HCT116 (cell line): ENCODE measurements around the gene RPL10. TPM values are rescaled to one million over a fixed set of nuclear protein-coding genes. Genes with fewer than 3 reads are reported as not detected.

Experiments
- ATAC-seq: fragments of 200-7000 bp; cut with Tn5 transposase; 2 replicates; pipeline ENCODE4 v1.9.1; 2020; ENCODE audit warnings: mild to moderate bottlenecking, moderate library complexity
- BruUV-seq: library from RNA; stranded (reverse); fragments of 400-500 nt; replicated peaks from 2 replicates; lab custom pipeline; 2021; lab: Mats Ljungman, UMichigan
- CTCF ChIA-PET: fragments of 300-600 bp; sonication (Branson Sonifier 250); formaldehyde crosslinking; loops from one replicate; lab custom pipeline; 2021; ENCODE audit warnings: antibody characterized with exemption; lab: Charles Lee
- POLR2A ChIA-PET: fragments of 300-600, 350-600 bp; sonication (Branson Sonifier 250); formaldehyde crosslinking; loops from one replicate; lab custom pipeline; 2021; ENCODE audit warnings: antibody characterized with exemption; lab: Charles Lee
- RAD21 ChIA-PET, 2 experiments: fragments of 300-600 bp; sonication (Branson Sonifier 250); formaldehyde crosslinking; loops; one replicate each; lab custom pipeline; 2023; ENCODE audit warnings: low total read pairs in 2 of 2; ENCODE audit not compliant: uncharacterized antibody in 2 of 2, unreplicated experiment in 2 of 2, low non-redundant PET in 1 of 2; lab: Charles Lee
- DNase-seq: peaks from one replicate; pipeline ENCODE4 v3.0.0-alpha.2; 2010; ENCODE audit warnings: low read depth, low spot score
- H2AFZ ChIP-seq: fragments of 200-600 bp; shearing (Covaris generic), sonication (generic); 2 replicates; pipeline ENCODE4 v1.6.1; 2017; ENCODE audit warnings: low read depth, mixed run types, mixed read lengths, antibody characterized with exemption, low read length; ENCODE audit not compliant: poor library complexity, severe bottlenecking
- H3K27ac ChIP-seq: 2 replicates; pipeline ENCODE4 v1.5.1; 2012; ENCODE audit warnings: low read depth, low read length
- H3K27me3 ChIP-seq: fragments of 200-600 bp; sonication (generic); 2 replicates; pipeline ENCODE4 v1.6.1; 2016; ENCODE audit warnings: mixed run types, low read length, mixed read lengths; ENCODE audit not compliant: insufficient read depth
- H3K36me3 ChIP-seq, 2 experiments: fragments of 200-500 bp in 1 of 2; fragments of 200-600 bp in 1 of 2; sonication (Bioruptor generic) in 1 of 2; sonication (generic) in 1 of 2; 2 replicates each; pipeline versions ENCODE4 v1.5.1 to v1.6.1; 2014 to 2016; ENCODE audit warnings: low read length in 2 of 2, inconsistent platforms in 1 of 2, mixed read lengths in 1 of 2, mixed run types in 1 of 2; ENCODE audit not compliant: insufficient read depth in 2 of 2, control insufficient read depth in 1 of 2
- H3K4me1 ChIP-seq, 2 experiments: fragments of 200-600 bp in 1 of 2; sonication (generic) in 1 of 2; 2 replicates each; pipeline versions ENCODE4 v1.5.1 to v1.6.1; 2012 to 2017; ENCODE audit warnings: low read length in 2 of 2, inconsistent platforms in 1 of 2, mild to moderate bottlenecking in 1 of 2, mixed read lengths in 1 of 2, mixed run types in 1 of 2, moderate library complexity in 1 of 2; ENCODE audit not compliant: insufficient read depth in 2 of 2, control insufficient read depth in 1 of 2
- H3K4me2 ChIP-seq: fragments of 200-600 bp; sonication (generic); 2 replicates; pipeline ENCODE4 v1.6.1; 2017; ENCODE audit warnings: mixed run types, low read length, mixed read lengths
- H3K4me3 ChIP-seq, 2 experiments: fragments of 200-600 bp in 1 of 2; sonication (generic) in 1 of 2; replicated peaks in 1 of 2; 2 replicates each; pipeline ENCODE4 v1.5.1; 2011 to 2016; ENCODE audit warnings: low read length in 2 of 2, control low read depth in 1 of 2, low read depth in 1 of 2, mild to moderate bottlenecking in 1 of 2, mixed read lengths in 1 of 2, mixed run types in 1 of 2
- H3K79me2 ChIP-seq: fragments of 200-600 bp; sonication (generic); 2 replicates; pipeline ENCODE4 v1.6.1; 2017; ENCODE audit warnings: mild to moderate bottlenecking, mixed run types, low read length, moderate library complexity, mixed read lengths; ENCODE audit not compliant: insufficient read depth
- H3K9ac ChIP-seq: fragments of 200-600 bp; sonication (generic); 2 replicates; pipeline ENCODE4 v1.6.1; 2016; ENCODE audit warnings: low read length, mixed read lengths
- H3K9me2 ChIP-seq: fragments of 200-600 bp; sonication (generic), shearing (Covaris generic); 2 replicates; pipeline ENCODE4 v1.6.1; 2017; ENCODE audit warnings: mixed run types, mild to moderate bottlenecking, moderate library complexity; ENCODE audit not compliant: insufficient read depth
- H3K9me3 ChIP-seq, 2 experiments: fragments of 200-500 bp in 1 of 2; fragments of 200-600 bp in 1 of 2; sonication (Bioruptor generic) in 1 of 2; sonication (generic) in 1 of 2; 2 replicates each; pipeline ENCODE4 v1.6.1; 2014 to 2017; ENCODE audit warnings: low read length in 2 of 2, mixed read lengths in 2 of 2, inconsistent platforms in 1 of 2, low read depth in 1 of 2, mild to moderate bottlenecking in 1 of 2, mixed run types in 1 of 2, moderate library complexity in 1 of 2; ENCODE audit not compliant: control insufficient read depth in 1 of 2, insufficient read depth in 1 of 2
- H4K20me1 ChIP-seq: fragments of 200-600 bp; sonication (generic), shearing (Covaris generic); 2 replicates; pipeline ENCODE4 v1.6.1; 2017; ENCODE audit warnings: mixed run types, mild to moderate bottlenecking, moderate library complexity; ENCODE audit not compliant: insufficient read depth
- CEBPB ChIP-seq: IDR thresholded peaks from 2 replicates; pipeline ENCODE4 v1.6.1; 2012; ENCODE audit warnings: low read depth
- EGR1 ChIP-seq: IDR thresholded peaks from 2 replicates; pipeline ENCODE4 v1.6.1; 2012; ENCODE audit warnings: low read depth
- ELF1 ChIP-seq: IDR thresholded peaks from 2 replicates; pipeline ENCODE4 v1.6.1; 2012; ENCODE audit warnings: low read depth, borderline replicate concordance
- EZH2 ChIP-seq: fragments of 200-600 bp; sonication (generic); IDR thresholded peaks from 2 replicates; pipeline ENCODE4 v1.6.1; 2017; ENCODE audit warnings: antibody characterized with exemption, mixed run types
- FOSL1 ChIP-seq: IDR thresholded peaks from 2 replicates; pipeline ENCODE4 v1.6.1; 2012; ENCODE audit warnings: low read depth
- JUND ChIP-seq: IDR thresholded peaks from 2 replicates; pipeline ENCODE4 v1.6.1; 2012
- POLR2A ChIP-seq: IDR thresholded peaks from 2 replicates; pipeline ENCODE4 v1.7.0; 2011; ENCODE audit warnings: borderline replicate concordance; ENCODE audit not compliant: insufficient read depth, insufficient read length; ENCODE audit errors: extremely low read depth
- POLR2AphosphoS5 ChIP-seq: IDR thresholded peaks from 2 replicates; pipeline ENCODE4 v1.6.1; 2011; ENCODE audit warnings: mild to moderate bottlenecking, low read depth, low read length, moderate library complexity
- RAD21 ChIP-seq: IDR thresholded peaks from 2 replicates; pipeline ENCODE4 v1.6.1; 2012; ENCODE audit warnings: low read depth, mild to moderate bottlenecking
- SIN3A ChIP-seq: IDR thresholded peaks from 2 replicates; pipeline ENCODE4 v1.6.1; 2012; ENCODE audit warnings: low read depth
- SP1 ChIP-seq: IDR thresholded peaks from 2 replicates; pipeline ENCODE4 v1.6.1; 2012; ENCODE audit warnings: low read depth
- SRF ChIP-seq: IDR thresholded peaks from 2 replicates; pipeline ENCODE4 v1.6.1; 2012; ENCODE audit warnings: low read depth
- TCF7L2 ChIP-seq: IDR thresholded peaks from 2 replicates; pipeline ENCODE4 v1.7.0; 2011; ENCODE audit warnings: borderline replicate concordance, inconsistent platforms; ENCODE audit not compliant: insufficient read depth, insufficient read length; ENCODE audit errors: extremely low read depth
- YY1 ChIP-seq: IDR thresholded peaks from 2 replicates; pipeline ENCODE4 v1.6.1; 2011; ENCODE audit warnings: low read length, low read depth, moderate library complexity, mild to moderate bottlenecking; ENCODE audit not compliant: insufficient replicate concordance; ENCODE audit errors: extremely low read depth
- ZFX ChIP-seq: fragments of 450-650 bp; IDR thresholded peaks from 2 replicates; pipeline ENCODE4 v1.6.1; 2017
- ZNF274 ChIP-seq: fragments of 200-500 bp; sonication (Bioruptor generic); IDR thresholded peaks from 2 replicates; pipeline ENCODE4 v1.6.1; 2014; ENCODE audit warnings: mild to moderate bottlenecking, low read depth, low read length, inconsistent platforms
- intact Hi-C: fragments of 100-400 bp; cut with micrococcal nuclease; formaldehyde crosslinking; loops from 2 replicates; pipeline ENCODE4 v1.10.0; 2022
- total RNA-seq: library from RNA; stranded (reverse); gene quantifications from one replicate; pipeline ENCODE4 v1.2.1, GENCODE V29; 2021; ENCODE audit not compliant: unreplicated experiment
- TF ChIP-seq, protein P1 (sequence below): IDR thresholded peaks from 2 replicates; pipeline ENCODE4 v1.6.1; 2012
- TF ChIP-seq, protein P2 (sequence below): IDR thresholded peaks from 2 replicates; pipeline ENCODE4 v1.6.1; 2011; ENCODE audit warnings: mild to moderate bottlenecking, low read length, moderate library complexity; ENCODE audit not compliant: insufficient replicate concordance; ENCODE audit errors: extremely low read depth

Gene RPL10
- total RNA-seq, 1 experiment from 2014 or later, result 3,069 TPM

DNA sequence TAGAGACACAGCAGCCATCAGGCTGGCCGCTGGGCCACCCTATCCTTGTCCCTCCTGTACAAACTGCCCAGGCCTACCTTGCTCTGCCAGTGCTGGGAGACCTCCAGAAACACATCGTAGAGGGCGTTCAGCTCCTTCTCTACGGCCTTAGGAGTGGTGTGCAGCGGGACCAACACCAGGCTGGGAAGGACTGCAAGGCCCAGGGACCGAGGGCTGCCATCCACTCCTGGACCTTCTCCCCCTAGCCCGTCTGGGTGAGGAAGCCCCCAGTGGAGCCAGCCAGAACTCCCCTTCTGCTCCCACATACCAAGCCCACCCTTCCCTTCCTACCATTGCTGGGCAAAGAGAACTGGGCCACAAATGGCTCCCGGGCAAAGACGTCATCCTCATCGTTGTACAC lies 5.0 kb downstream of the RPL10 start:
- Histone ChIP-seq H3K9me2 (no peaks in the 10 kb centered on the region), H3K9ac (no peak overlapping the region), H4K20me1 (no peaks in the 10 kb centered on the region), H3K27me3 (no peaks in the 10 kb centered on the region), H3K4me3 (no peak overlapping the region)
- ATAC-seq, result no peak
- RAD21 ChIA-PET, result no interaction called here
- DNase-seq, result no peak
- TF ChIP-seq ZNF274 (no peak), EZH2 (no peak), RAD21 (no peak), SRF (no peak), JUND (no peak), POLR2A (no peak), ELF1 (no peak), TCF7L2 (no peak), FOSL1 (no peak), POLR2AphosphoS5 (no peak), SP1 (no peak), SIN3A (no peak), ZFX (no peak), CEBPB (no peak), YY1 (no peak), EGR1 (no peak)
- TF ChIP-seq, protein P1, sequence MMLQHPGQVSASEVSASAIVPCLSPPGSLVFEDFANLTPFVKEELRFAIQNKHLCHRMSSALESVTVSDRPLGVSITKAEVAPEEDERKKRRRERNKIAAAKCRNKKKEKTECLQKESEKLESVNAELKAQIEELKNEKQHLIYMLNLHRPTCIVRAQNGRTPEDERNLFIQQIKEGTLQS, result no peak
- TF ChIP-seq, protein P2, sequence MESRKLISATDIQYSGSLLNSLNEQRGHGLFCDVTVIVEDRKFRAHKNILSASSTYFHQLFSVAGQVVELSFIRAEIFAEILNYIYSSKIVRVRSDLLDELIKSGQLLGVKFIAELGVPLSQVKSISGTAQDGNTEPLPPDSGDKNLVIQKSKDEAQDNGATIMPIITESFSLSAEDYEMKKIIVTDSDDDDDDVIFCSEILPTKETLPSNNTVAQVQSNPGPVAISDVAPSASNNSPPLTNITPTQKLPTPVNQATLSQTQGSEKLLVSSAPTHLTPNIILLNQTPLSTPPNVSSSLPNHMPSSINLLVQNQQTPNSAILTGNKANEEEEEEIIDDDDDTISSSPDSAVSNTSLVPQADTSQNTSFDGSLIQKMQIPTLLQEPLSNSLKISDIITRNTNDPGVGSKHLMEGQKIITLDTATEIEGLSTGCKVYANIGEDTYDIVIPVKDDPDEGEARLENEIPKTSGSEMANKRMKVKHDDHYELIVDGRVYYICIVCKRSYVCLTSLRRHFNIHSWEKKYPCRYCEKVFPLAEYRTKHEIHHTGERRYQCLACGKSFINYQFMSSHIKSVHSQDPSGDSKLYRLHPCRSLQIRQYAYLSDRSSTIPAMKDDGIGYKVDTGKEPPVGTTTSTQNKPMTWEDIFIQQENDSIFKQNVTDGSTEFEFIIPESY, result no peak
- TF ChIP-seq, all 23 proteins: peak for 0
- Histone ChIP-seq H3K4me1 (peaks cover 0 to 19% of the 10 kb centered on the region in 2 experiments; a peak in 2 of 4 replicates), H3K9me3 (no peaks in the 10 kb centered on the region), H3K36me3 (peaks cover 0 to 27% of the 10 kb centered on the region in 2 experiments; a peak in 1 of 4 replicates), H3K27ac (no peak overlapping the region), H2AFZ (no peak overlapping the region), H3K79me2 (peaks cover 19% of the 10 kb centered on the region), H3K4me2 (no peak overlapping the region)
- BruUV-seq, result no TSS peak
- ChIA-PET CTCF (no interaction called here), POLR2A (no interaction called here)
- intact Hi-C loops, result no loop called here
